WERI-Rb-1 (cell line): Measurements from ENCODE around the gene GSTM1.
"Not testable (repeated sequence)": the region's sequence is repeated elsewhere in the genome, so short reads cannot be mapped to it uniquely, and the experiment has no call there.

Experiments
- DNase-seq: peaks from one replicate; pipeline ENCODE4 v3.0.0-alpha.2; 2020
- H3K27ac ChIP-seq: fragments of 250-450 bp; sonication (Bioruptor Pico); 2 replicates; pipeline ENCODE4 v1.5.1; 2020; ENCODE audit warnings: mild to moderate bottlenecking, moderate library complexity
- H3K27me3 ChIP-seq: fragments of 250-450 bp; sonication (Bioruptor Pico); 2 replicates; pipeline ENCODE4 v1.5.1; 2021; ENCODE audit warnings: mild to moderate bottlenecking, low read depth, moderate library complexity; ENCODE audit not compliant: insufficient read depth, severe bottlenecking
- H3K36me3 ChIP-seq: fragments of 250-450 bp; sonication (Bioruptor Pico); 2 replicates; pipeline ENCODE4 v1.5.1; 2020; ENCODE audit warnings: mild to moderate bottlenecking, moderate library complexity
- H3K4me3 ChIP-seq: 2 replicates; pipeline ENCODE4 v1.5.1; 2011; ENCODE audit warnings: low read depth, mild to moderate bottlenecking, control low read depth, low read length
- H3K9me3 ChIP-seq: fragments of 250-450 bp; sonication (Bioruptor Pico); 2 replicates; pipeline ENCODE4 v1.5.1; 2021; ENCODE audit warnings: mild to moderate bottlenecking, moderate library complexity; ENCODE audit not compliant: severe bottlenecking
- CTCF ChIP-seq: IDR thresholded peaks from 2 replicates; pipeline ENCODE4 v1.5.1; 2011; ENCODE audit warnings: low read depth, mild to moderate bottlenecking, control low read depth, inconsistent platforms, low read length

GSTM1 gene

GRCh38 chr1:109677459-109677858 is 10.2 kb upstream of the GSTM1 start:
- no peak for TF ChIP-seq CTCF
- H3K36me3 ChIP-seq, result no peaks in the 10 kb centered on the region
- H3K27me3 ChIP-seq, result no peaks in the 10 kb centered on the region
- no peak overlapping the region for H3K4me3 ChIP-seq
- DNase-seq, result no peak
- H3K27ac ChIP-seq, result no peak overlapping the region
- no peaks in the 10 kb centered on the region for H3K9me3 ChIP-seq

- H3K36me3 ChIP-seq, DNase-seq, H3K27ac ChIP-seq, H3K27me3 ChIP-seq, H3K4me3 ChIP-seq, H3K9me3 ChIP-seq: not testable (repeated sequence)
These were observed 9.0 kb upstream of the GSTM1 start for GRCh38 chr1:109678637-109679036.

- not testable (repeated sequence) for H3K27me3 ChIP-seq, H3K9me3 ChIP-seq, DNase-seq, H3K4me3 ChIP-seq, H3K36me3 ChIP-seq, H3K27ac ChIP-seq
These were observed 2.8 kb upstream of the GSTM1 start for GRCh38 chr1:109684777-109685176.

GRCh38 chr1:109685399-109685798 is 2.2 kb upstream of the GSTM1 start:
- not testable (repeated sequence) for H3K27ac ChIP-seq, H3K9me3 ChIP-seq, H3K36me3 ChIP-seq, H3K4me3 ChIP-seq, H3K27me3 ChIP-seq, DNase-seq

- H3K4me3 ChIP-seq, H3K27ac ChIP-seq, DNase-seq, H3K9me3 ChIP-seq, H3K27me3 ChIP-seq, H3K36me3 ChIP-seq: not testable (repeated sequence)
These were observed 1.7 kb upstream of the GSTM1 start for GRCh38 chr1:109685890-109686289.

- Histone ChIP-seq H3K27ac (peak overlapping the region; percentile 89), H3K4me3 (peak overlapping the region; percentile 58)
- not testable (repeated sequence) for H3K27me3 ChIP-seq, H3K36me3 ChIP-seq, H3K9me3 ChIP-seq
- peak; percentile 24 for DNase-seq
These were observed 508 bp upstream of the GSTM1 start for GRCh38 chr1:109687109-109687508.

GRCh38 chr1:109689844-109690405 is 2.3 kb downstream of the GSTM1 start:
- DNase-seq, result no peak
- Histone ChIP-seq H3K27ac (no peak overlapping the region), H3K4me3 (no peak overlapping the region), H3K9me3 (no peaks in the 10 kb centered on the region), H3K27me3 (no peaks in the 10 kb centered on the region), H3K36me3 (no peaks in the 10 kb centered on the region)
- TF ChIP-seq CTCF, result no peak

GRCh38 chr1:109691759-109692158 is 4.1 kb downstream of the GSTM1 start:
- no peak for DNase-seq
- Histone ChIP-seq H3K27ac (no peak overlapping the region), H3K27me3 (no peaks in the 10 kb centered on the region), H3K9me3 (no peaks in the 10 kb centered on the region), H3K4me3 (no peak overlapping the region), H3K36me3 (no peaks in the 10 kb centered on the region)
- no peak for TF ChIP-seq CTCF

- H3K9me3 ChIP-seq, DNase-seq, H3K36me3 ChIP-seq, H3K4me3 ChIP-seq, H3K27ac ChIP-seq, H3K27me3 ChIP-seq: not testable (repeated sequence)
These were observed 6.8 kb downstream of the GSTM1 start for GRCh38 chr1:109694400-109694799.

- not testable (repeated sequence) for H3K36me3 ChIP-seq, H3K4me3 ChIP-seq, H3K9me3 ChIP-seq, H3K27ac ChIP-seq, H3K27me3 ChIP-seq, DNase-seq
These were observed 7.5 kb downstream of the GSTM1 start for GRCh38 chr1:109695138-109695537.
